D341Med (cell line): Measurements from ENCODE around the gene TIAL1.
"Not testable (repeated sequence)": the region's sequence is repeated elsewhere in the genome, so short reads cannot be mapped to it uniquely, and the experiment has no call there.

ENCODE experiments used
- DNase-seq: peaks from one replicate; pipeline ENCODE4 v3.0.0; 2012; ENCODE audit warnings: low spot score

The TIAL1 gene

GRCh38 chr10:119613741-119614140 is 17.0 kb upstream of the TIAL1 start:
- DNase-seq, result no peak

GRCh38 chr10:119611433-119611832 is 14.7 kb upstream of the TIAL1 start:
- no peak for DNase-seq

- no peak for DNase-seq
Observed at GRCh38 chr10:119609516-119609915, 12.8 kb upstream of the TIAL1 start.

GRCh38 chr10:119608316-119609155 is 11.8 kb upstream of the TIAL1 start:
- peak; percentile 70 for DNase-seq

- DNase-seq, result no peak
Observed at GRCh38 chr10:119604468-119604867, 7.7 kb upstream of the TIAL1 start.

- peak; percentile 48 for DNase-seq
Observed at GRCh38 chr10:119602241-119603095, 5.7 kb upstream of the TIAL1 start.

- DNase-seq, result no peak
Observed at GRCh38 chr10:119598397-119598796, 1.6 kb upstream of the TIAL1 start.

- DNase-seq, result no peak
Observed at GRCh38 chr10:119597405-119598186, 832 bp upstream of the TIAL1 start.

GRCh38 chr10:119595676-119596515 is 868 bp downstream of the TIAL1 start:
- DNase-seq, result peak; percentile 53

- DNase-seq, result no peak
Observed at GRCh38 chr10:119595134-119595675, 1.6 kb downstream of the TIAL1 start.

- DNase-seq, result no peak
Observed at GRCh38 chr10:119588071-119588470, 8.7 kb downstream of the TIAL1 start.

- DNase-seq, result no peak
Observed at GRCh38 chr10:119578355-119578754, 18.4 kb downstream of the TIAL1 start.

- no peak for DNase-seq
Observed at GRCh38 chr10:119575991-119576390, 20.8 kb downstream of the TIAL1 start.

GRCh38 chr10:119575506-119575905 is 21.3 kb downstream of the TIAL1 start:
- DNase-seq, result no peak

- no peak for DNase-seq
Observed at GRCh38 chr10:119567978-119568377, 28.8 kb downstream of the TIAL1 start.

- no peak for DNase-seq
Observed at GRCh38 chr10:119562097-119562496, 34.7 kb downstream of the TIAL1 start.

- not testable (repeated sequence) for DNase-seq
Observed at GRCh38 chr10:119559511-119559910, 37.3 kb downstream of the TIAL1 start.

GRCh38 chr10:119556081-119556480 is 40.7 kb downstream of the TIAL1 start:
- DNase-seq, result not testable (repeated sequence)

- DNase-seq, result no peak
Observed at GRCh38 chr10:119555178-119555784, 41.5 kb downstream of the TIAL1 start.

- no peak for DNase-seq
Observed at GRCh38 chr10:119550827-119551226, 45.9 kb downstream of the TIAL1 start.
